Measurements from ENCODE around the gene BCKDK.

GRCh38 chr16:31133046-31133501 is 24.9 kb downstream of the BCKDK start:
- TF ChIP-seq, protein P1, sequence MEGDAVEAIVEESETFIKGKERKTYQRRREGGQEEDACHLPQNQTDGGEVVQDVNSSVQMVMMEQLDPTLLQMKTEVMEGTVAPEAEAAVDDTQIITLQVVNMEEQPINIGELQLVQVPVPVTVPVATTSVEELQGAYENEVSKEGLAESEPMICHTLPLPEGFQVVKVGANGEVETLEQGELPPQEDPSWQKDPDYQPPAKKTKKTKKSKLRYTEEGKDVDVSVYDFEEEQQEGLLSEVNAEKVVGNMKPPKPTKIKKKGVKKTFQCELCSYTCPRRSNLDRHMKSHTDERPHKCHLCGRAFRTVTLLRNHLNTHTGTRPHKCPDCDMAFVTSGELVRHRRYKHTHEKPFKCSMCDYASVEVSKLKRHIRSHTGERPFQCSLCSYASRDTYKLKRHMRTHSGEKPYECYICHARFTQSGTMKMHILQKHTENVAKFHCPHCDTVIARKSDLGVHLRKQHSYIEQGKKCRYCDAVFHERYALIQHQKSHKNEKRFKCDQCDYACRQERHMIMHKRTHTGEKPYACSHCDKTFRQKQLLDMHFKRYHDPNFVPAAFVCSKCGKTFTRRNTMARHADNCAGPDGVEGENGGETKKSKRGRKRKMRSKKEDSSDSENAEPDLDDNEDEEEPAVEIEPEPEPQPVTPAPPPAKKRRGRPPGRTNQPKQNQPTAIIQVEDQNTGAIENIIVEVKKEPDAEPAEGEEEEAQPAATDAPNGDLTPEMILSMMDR (tag by site-specific recombination; IDR thresholded peaks at IDR 0.05): no peak
- no peak for TF ChIP-seq PRDM2 (tag by site-specific recombination; IDR thresholded peaks at IDR 0.05; ENCODE audit: borderline replicate concordance)
- no peak for TF ChIP-seq ZFP37 (tag by site-specific recombination; IDR thresholded peaks at IDR 0.05)
- TF ChIP-seq, protein P2, sequence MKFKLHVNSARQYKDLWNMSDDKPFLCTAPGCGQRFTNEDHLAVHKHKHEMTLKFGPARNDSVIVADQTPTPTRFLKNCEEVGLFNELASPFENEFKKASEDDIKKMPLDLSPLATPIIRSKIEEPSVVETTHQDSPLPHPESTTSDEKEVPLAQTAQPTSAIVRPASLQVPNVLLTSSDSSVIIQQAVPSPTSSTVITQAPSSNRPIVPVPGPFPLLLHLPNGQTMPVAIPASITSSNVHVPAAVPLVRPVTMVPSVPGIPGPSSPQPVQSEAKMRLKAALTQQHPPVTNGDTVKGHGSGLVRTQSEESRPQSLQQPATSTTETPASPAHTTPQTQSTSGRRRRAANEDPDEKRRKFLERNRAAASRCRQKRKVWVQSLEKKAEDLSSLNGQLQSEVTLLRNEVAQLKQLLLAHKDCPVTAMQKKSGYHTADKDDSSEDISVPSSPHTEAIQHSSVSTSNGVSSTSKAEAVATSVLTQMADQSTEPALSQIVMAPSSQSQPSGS (tag by site-specific recombination; IDR thresholded peaks at IDR 0.05; ENCODE audit: low read depth): no peak

Measured in HEK293 (cell line).